T-helper 1 cell treated with Interleukin-12 subunit alpha and Interleukin-12 subunit beta and Interleukin-4 antibody, amounts not matched to agents 30 μg/mL and 1 μg/mL, for 36 hours (primary cell): ENCODE measurements around the gene SSH3.

ENCODE experiments used
- H3K27ac Mint-ChIP-seq: one replicate; pipeline ENCODE4 v1.8.0; 2021; ENCODE audit warnings: mild to moderate bottlenecking, mixed read lengths
- H3K27me3 Mint-ChIP-seq: one replicate; pipeline ENCODE4 v1.8.0; 2021; ENCODE audit warnings: low read depth, mixed read lengths
- H3K36me3 Mint-ChIP-seq: one replicate; pipeline ENCODE4 v1.8.0; 2021; ENCODE audit warnings: low read depth, mixed read lengths
- H3K4me1 Mint-ChIP-seq: one replicate; pipeline ENCODE4 v1.8.0; 2021; ENCODE audit warnings: low read depth, mixed read lengths
- H3K4me3 Mint-ChIP-seq: one replicate; pipeline ENCODE4 v1.8.0; 2021; ENCODE audit warnings: mild to moderate bottlenecking, moderate library complexity, mixed read lengths
- H3K9me3 Mint-ChIP-seq: one replicate; pipeline ENCODE4 v1.8.0; 2021; ENCODE audit warnings: mixed read lengths

Gene SSH3

GRCh38 chr11:67272327-67273259 is 30.7 kb upstream of the SSH3 start:
- Mint-ChIP-seq H3K27ac (peak overlapping the region; percentile 93), H3K27me3 (no peaks in the 10 kb centered on the region), H3K4me3 (peak overlapping the region; percentile 97), H3K9me3 (no peaks in the 10 kb centered on the region), H3K36me3 (peaks cover 55% of the 10 kb centered on the region), H3K4me1 (peaks cover 66% of the 10 kb centered on the region)

DNA sequence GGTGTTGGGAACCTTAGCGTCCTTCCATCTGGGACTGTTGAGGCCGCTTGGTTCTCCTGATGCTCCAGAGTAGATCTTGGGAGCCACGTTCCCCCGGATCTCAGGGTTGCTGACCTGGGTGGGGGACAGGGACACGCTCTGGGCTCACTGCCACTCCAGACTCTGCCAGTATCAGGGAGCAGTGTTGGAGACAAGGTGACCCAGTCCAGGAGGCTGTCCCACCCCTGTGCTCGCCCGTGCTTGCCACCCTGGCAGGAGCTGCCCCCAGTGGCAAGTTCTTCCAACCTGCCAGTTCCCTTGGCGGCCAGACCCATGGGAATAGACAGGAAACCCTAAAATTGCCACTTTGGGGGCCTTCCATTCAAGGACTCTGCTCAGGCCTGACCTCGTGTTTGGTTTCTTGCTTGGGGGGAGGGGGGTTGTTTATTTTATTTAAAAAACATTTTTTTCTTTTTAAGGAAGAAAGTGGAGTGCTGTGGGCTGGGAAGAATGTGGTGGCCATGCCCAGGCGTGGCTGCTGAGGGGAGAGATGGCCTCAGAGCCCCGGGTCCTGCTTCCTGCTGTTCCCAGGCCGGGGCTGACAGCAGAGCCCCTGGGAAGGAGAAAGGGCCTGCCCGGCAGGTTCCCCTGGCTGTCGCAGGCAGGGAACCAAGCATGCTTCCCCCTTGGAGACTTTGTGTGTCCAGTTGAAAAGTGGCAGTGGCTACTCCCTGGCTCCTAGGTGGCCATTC is 29.9 kb upstream of the SSH3 start:
- H3K4me1 Mint-ChIP-seq: peaks cover 67% of the 10 kb centered on the region
- peak overlapping the region; percentile 97 for H3K4me3 Mint-ChIP-seq
- peak overlapping the region; percentile 93 for H3K27ac Mint-ChIP-seq
- no peaks in the 10 kb centered on the region for H3K9me3 Mint-ChIP-seq
- H3K27me3 Mint-ChIP-seq: no peaks in the 10 kb centered on the region
- H3K36me3 Mint-ChIP-seq: peaks cover 50% of the 10 kb centered on the region

DNA sequence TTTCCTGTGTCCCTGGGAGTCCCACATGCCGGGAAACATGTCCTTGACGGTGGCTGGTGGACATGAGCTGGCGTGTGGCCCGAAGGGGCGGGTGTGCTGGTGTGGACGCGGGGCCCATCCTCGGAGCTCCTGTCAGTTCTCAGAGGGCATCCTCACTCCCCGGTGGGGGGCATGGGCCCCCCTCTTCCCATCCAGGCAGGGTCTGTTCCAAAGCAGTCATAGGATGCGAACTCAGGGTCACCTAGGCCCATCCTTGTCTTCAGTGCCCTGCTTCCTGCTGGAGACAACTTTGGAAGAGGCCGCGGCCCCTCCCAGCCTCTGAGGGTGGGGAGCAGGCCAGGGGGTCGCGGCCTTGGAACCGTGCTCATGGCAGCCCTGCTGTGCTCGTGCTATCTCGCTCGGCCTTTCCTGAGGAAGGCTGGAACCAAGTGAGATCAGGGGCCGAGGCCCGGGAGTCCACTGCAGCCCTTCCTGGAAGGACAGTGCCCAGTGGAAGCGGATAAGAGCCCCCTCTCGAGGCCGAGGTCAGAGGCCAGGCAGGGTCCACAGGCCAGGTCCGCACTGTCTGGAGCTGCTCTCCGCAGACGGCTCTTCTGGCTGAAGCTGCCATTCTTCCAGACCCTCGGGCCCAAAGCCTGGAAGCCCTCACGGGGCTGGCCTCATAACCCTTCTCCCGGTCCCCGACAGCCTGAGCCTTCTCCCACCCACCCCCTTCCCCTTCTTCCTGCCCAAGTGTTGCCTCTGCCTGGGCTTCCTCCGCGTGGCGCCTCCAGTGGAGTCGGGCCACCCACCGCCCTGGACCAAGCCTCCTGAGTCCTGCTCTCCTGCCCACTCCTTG is 28.3 kb upstream of the SSH3 start:
- H3K4me3 Mint-ChIP-seq: peak overlapping the region; percentile 65
- H3K27ac Mint-ChIP-seq: peak overlapping the region; percentile 90
- H3K36me3 Mint-ChIP-seq: peaks cover 50% of the 10 kb centered on the region
- H3K4me1 Mint-ChIP-seq: peaks cover 70% of the 10 kb centered on the region
- no peaks in the 10 kb centered on the region for H3K27me3 Mint-ChIP-seq
- H3K9me3 Mint-ChIP-seq: no peaks in the 10 kb centered on the region

- peaks cover 61% of the 10 kb centered on the region for H3K4me1 Mint-ChIP-seq
- H3K9me3 Mint-ChIP-seq: no peaks in the 10 kb centered on the region
- peak overlapping the region; percentile 64 for H3K4me3 Mint-ChIP-seq
- H3K27me3 Mint-ChIP-seq: no peaks in the 10 kb centered on the region
- H3K27ac Mint-ChIP-seq: peak overlapping the region; percentile 90
- peaks cover 47% of the 10 kb centered on the region for H3K36me3 Mint-ChIP-seq
These were observed 27.5 kb upstream of the SSH3 start for GRCh38 chr11:67275606-67276409.

DNA sequence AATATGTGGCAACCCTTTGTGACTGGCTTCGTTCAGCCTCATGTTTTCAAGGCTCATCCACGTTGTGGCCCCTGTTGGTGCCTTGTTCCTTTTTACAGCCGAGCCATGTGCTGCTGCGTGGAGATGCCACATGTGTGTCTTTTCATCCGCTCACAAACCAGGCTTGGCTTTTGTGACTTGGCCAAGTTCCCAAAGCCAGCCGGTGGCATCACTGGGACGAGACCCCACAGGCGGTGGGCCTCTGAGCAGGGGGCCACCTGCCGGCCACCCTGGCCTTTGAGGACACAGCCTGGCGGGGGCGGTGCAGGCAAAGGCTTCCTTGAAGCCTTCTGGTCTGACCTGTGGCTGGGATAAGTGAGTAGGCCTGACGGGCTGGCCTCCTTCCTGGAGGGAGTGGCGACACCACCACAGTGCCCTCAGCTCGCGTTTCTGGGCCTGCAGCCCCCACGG is 26.5 kb upstream of the SSH3 start:
- Mint-ChIP-seq H3K9me3 (no peaks in the 10 kb centered on the region), H3K27me3 (no peaks in the 10 kb centered on the region), H3K4me1 (peaks cover 51% of the 10 kb centered on the region), H3K36me3 (peaks cover 37% of the 10 kb centered on the region), H3K4me3 (peak overlapping the region; percentile 64), H3K27ac (peak overlapping the region; percentile 90)

GRCh38 chr11:67277231-67277961 is 25.9 kb upstream of the SSH3 start:
- H3K9me3 Mint-ChIP-seq: no peaks in the 10 kb centered on the region
- H3K36me3 Mint-ChIP-seq: peaks cover 35% of the 10 kb centered on the region
- peaks cover 48% of the 10 kb centered on the region for H3K4me1 Mint-ChIP-seq

GRCh38 chr11:67278135-67278938 is 25.0 kb upstream of the SSH3 start:
- peak overlapping the region; percentile 64 for H3K4me3 Mint-ChIP-seq
- H3K27me3 Mint-ChIP-seq: no peaks in the 10 kb centered on the region
- peaks cover 42% of the 10 kb centered on the region for H3K36me3 Mint-ChIP-seq
- H3K9me3 Mint-ChIP-seq: no peaks in the 10 kb centered on the region
- peak overlapping the region; percentile 90 for H3K27ac Mint-ChIP-seq
- H3K4me1 Mint-ChIP-seq: peaks cover 47% of the 10 kb centered on the region

More at GRCh38 chr11:67277231-67277961, 25.9 kb upstream of the SSH3 start:
- Mint-ChIP-seq H3K27me3 (no peaks in the 10 kb centered on the region), H3K4me3 (peak overlapping the region; percentile 64), H3K27ac (peak overlapping the region; percentile 90)

DNA sequence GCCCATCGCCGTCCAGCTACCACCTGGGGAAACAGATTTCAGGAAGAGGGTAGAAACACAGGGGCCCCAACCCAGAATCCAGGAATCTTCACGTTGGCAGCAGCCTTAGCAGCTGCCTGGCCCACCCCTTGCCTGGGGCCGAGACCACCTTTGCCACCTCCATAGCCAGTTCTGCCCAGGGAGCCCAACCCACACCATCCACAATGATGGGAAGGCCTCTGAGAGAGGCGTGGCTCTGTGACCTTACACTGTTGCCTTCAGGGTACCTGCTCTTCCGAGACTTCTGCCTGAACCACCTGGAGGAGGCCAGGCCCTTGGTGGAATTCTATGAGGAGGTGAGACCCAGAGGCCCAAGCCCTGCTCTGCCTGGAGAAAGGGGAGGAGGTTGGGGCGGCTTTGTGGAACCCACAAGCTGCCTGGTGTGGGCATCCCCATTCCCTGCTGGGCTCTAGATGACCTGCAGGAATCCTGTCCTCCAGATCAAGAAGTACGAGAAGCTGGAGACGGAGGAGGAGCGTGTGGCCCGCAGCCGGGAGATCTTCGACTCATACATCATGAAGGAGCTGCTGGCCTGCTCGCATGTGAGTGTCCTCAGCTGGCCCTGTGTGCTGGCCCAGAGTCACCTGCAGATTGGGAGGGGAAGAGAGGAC is 24.3 kb upstream of the SSH3 start:
- peak overlapping the region; percentile 58 for H3K4me3 Mint-ChIP-seq
- H3K9me3 Mint-ChIP-seq: no peaks in the 10 kb centered on the region
- H3K27me3 Mint-ChIP-seq: no peaks in the 10 kb centered on the region
- H3K36me3 Mint-ChIP-seq: peaks cover 42% of the 10 kb centered on the region
- peak overlapping the region; percentile 83 for H3K27ac Mint-ChIP-seq
- peaks cover 50% of the 10 kb centered on the region for H3K4me1 Mint-ChIP-seq

GRCh38 chr11:67279589-67280340 is 23.6 kb upstream of the SSH3 start:
- no peak overlapping the region for H3K4me3 Mint-ChIP-seq
- no peaks in the 10 kb centered on the region for H3K27me3 Mint-ChIP-seq
- peaks cover 47% of the 10 kb centered on the region for H3K4me1 Mint-ChIP-seq
- peak overlapping the region; percentile 83 for H3K27ac Mint-ChIP-seq
- peaks cover 42% of the 10 kb centered on the region for H3K36me3 Mint-ChIP-seq
- H3K9me3 Mint-ChIP-seq: no peaks in the 10 kb centered on the region

- Mint-ChIP-seq H3K4me3 (no peak overlapping the region), H3K9me3 (no peaks in the 10 kb centered on the region), H3K36me3 (peaks cover 42% of the 10 kb centered on the region), H3K4me1 (peaks cover 44% of the 10 kb centered on the region), H3K27ac (peak overlapping the region; percentile 83), H3K27me3 (no peaks in the 10 kb centered on the region)
These were observed 23.0 kb upstream of the SSH3 start for GRCh38 chr11:67280341-67280787.

- H3K4me1 Mint-ChIP-seq: peaks cover 38% of the 10 kb centered on the region
- H3K9me3 Mint-ChIP-seq: no peaks in the 10 kb centered on the region
- no peak overlapping the region for H3K27ac Mint-ChIP-seq
- H3K4me3 Mint-ChIP-seq: no peak overlapping the region
- H3K36me3 Mint-ChIP-seq: peaks cover 37% of the 10 kb centered on the region
- H3K27me3 Mint-ChIP-seq: no peaks in the 10 kb centered on the region
These were observed 22.4 kb upstream of the SSH3 start for GRCh38 chr11:67280788-67281551.
